Progenitor cell of endocrine pancreas (in vitro differentiated cells): ENCODE results near the gene ETFB. TPM values are rescaled to one million over a fixed set of nuclear protein-coding genes. Genes with fewer than 3 reads are reported as not detected.

ENCODE experiments used
- DNase-seq: peaks from one replicate; pipeline ENCODE4 v3.0.0; 2021; ENCODE audit warnings: low spot score; ENCODE audit not compliant: unreplicated experiment
- H3K27ac Mint-ChIP-seq: 2 replicates; pipeline ENCODE4 v1.8.0; 2021; ENCODE audit warnings: mild to moderate bottlenecking, moderate library complexity, mixed read lengths
- H3K27me3 Mint-ChIP-seq: 2 replicates; pipeline ENCODE4 v1.8.0; 2021; ENCODE audit warnings: mixed read lengths
- H3K36me3 Mint-ChIP-seq: 2 replicates; pipeline ENCODE4 v1.8.0; 2022; ENCODE audit warnings: mixed read lengths; ENCODE audit not compliant: insufficient read depth
- H3K4me1 Mint-ChIP-seq: 2 replicates; pipeline ENCODE4 v1.8.0; 2021; ENCODE audit warnings: low read depth, mixed read lengths
- H3K4me3 Mint-ChIP-seq: 2 replicates; pipeline ENCODE4 v1.8.0; 2021; ENCODE audit warnings: low read depth, mild to moderate bottlenecking, moderate library complexity, mixed read lengths
- H3K9me3 Mint-ChIP-seq: 2 replicates; pipeline ENCODE4 v1.8.0; 2021; ENCODE audit warnings: low read depth, mixed read lengths
- total RNA-seq: library from RNA; stranded (reverse); gene quantifications from 2 replicates; pipeline ENCODE4 v1.2.1, GENCODE V29; 2021
- TF ChIP-seq, protein P1 (sequence below): fragments of 200-600 bp; sonication (generic); IDR thresholded peaks from one replicate; pipeline ENCODE4 v1.5.0; 2021; ENCODE audit warnings: antibody characterized with exemption, mild to moderate bottlenecking; ENCODE audit not compliant: unreplicated experiment

The ETFB gene
- total RNA-seq, 1 donor from 2014 or later, result 63.2 TPM

DNA sequence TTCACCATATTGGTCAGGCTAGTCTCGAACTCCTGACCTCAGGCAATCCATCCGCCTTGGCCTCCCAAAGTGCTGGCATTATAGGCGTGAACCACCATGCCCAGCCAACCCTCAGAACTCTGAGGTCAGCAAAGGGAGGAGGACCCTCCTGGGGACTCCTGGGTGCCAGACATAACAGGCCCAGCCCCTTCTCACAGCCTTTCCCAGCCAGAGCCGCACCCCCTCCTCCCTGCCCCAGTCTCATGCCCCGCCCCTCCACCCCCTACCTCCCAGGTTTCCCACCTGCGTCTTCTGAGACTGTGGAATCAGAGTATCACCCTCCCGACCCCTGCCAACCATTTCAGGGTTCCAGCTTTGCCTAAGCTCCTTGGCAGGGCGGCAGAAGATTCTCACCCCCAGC lies 49.5 kb downstream of the ETFB start:
- no peak for DNase-seq
- peaks cover 10% of the 10 kb centered on the region for H3K4me1 Mint-ChIP-seq
- H3K27me3 Mint-ChIP-seq, result peaks cover 3% of the 10 kb centered on the region
- TF ChIP-seq, protein P1, sequence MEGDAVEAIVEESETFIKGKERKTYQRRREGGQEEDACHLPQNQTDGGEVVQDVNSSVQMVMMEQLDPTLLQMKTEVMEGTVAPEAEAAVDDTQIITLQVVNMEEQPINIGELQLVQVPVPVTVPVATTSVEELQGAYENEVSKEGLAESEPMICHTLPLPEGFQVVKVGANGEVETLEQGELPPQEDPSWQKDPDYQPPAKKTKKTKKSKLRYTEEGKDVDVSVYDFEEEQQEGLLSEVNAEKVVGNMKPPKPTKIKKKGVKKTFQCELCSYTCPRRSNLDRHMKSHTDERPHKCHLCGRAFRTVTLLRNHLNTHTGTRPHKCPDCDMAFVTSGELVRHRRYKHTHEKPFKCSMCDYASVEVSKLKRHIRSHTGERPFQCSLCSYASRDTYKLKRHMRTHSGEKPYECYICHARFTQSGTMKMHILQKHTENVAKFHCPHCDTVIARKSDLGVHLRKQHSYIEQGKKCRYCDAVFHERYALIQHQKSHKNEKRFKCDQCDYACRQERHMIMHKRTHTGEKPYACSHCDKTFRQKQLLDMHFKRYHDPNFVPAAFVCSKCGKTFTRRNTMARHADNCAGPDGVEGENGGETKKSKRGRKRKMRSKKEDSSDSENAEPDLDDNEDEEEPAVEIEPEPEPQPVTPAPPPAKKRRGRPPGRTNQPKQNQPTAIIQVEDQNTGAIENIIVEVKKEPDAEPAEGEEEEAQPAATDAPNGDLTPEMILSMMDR, result no peak
- peaks cover 5% of the 10 kb centered on the region for H3K36me3 Mint-ChIP-seq
- H3K4me3 Mint-ChIP-seq, result no peak overlapping the region
- H3K27ac Mint-ChIP-seq, result no peak overlapping the region
- H3K9me3 Mint-ChIP-seq, result no peaks in the 10 kb centered on the region

DNA sequence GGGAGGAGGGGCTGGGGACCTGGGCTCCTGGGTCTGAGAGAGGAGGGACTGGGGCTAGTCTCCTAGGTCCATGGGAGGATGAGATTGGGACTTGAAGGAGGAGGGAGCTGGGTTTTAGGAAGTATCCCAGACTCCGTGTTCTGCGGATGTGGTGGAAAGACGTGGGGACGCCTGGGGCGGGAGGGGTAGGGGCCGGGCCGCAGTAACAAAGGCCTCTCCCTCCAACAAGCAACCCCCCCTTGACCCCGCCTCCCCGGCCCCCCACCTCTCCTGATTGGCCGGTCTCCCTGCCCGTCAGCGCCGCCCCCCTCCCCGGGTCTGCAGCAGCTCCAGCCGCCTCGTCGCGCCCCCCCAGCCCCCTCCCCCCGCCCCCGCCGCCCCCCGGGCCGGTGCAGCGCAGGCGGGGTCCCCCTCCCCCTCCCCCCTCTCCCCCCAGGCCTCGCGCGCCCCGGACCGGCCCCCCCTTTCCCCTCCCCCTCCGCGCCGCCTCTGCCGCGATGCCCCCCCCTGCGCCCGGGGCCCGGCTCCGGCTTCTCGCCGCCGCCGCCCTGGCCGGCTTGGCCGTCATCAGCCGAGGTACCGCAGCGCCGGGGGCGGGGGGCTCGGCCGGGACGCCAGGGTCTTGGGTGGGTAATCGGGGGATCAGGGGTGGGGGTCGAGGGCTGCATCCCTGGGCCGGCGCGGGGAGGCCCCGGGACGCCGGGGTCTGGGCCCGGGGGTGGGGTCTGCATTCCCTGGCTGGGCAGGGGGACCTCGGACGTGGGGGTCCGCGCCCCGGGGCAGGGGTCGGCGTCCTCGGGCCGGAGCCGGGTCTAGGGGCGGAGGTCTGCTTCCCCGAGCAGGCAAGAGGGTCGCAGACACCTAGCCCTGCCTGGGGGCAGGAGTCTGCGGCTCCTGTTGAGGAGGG lies 54.6 kb downstream of the ETFB start, which contains the start of gene IGLON5:
IGLON5 (plus strand) TSS at position 294 of the 907 bp plus-strand sequence; CDS start at position 498, 204 bp downstream.
- Mint-ChIP-seq H3K27me3 (peaks cover 3% of the 10 kb centered on the region), H3K4me3 (peak within 1 kb of the TSS; percentile 83), H3K27ac (peak within 1 kb of the TSS; percentile 89), H3K9me3 (peaks cover 8% of the 10 kb centered on the region), H3K4me1 (peaks cover 12% of the 10 kb centered on the region), H3K36me3 (peaks cover 5% of the 10 kb centered on the region)
- TF ChIP-seq, protein P1, result no peak
- peak; percentile 38 for DNase-seq

DNA sequence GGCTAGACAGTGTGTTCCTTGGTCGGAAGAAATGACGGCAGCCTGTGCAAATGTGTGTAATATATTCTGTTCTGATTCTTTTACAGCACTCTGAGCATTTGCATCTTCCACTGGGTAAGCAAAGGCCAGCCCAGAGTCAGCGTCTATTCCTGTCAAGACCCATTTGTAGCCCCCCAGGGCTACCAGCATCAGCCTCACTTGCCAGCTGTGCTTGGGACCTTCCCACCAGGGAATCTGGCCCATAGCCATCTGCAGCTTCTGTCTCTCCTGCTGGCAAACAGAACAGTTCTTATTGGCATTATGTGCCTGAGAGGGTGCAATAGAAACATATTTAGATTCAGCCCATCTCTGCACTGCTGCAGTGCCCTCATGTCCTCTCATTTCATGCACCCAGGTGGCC lies 60.7 kb downstream of the ETFB start:
- H3K4me1 Mint-ChIP-seq, result peaks cover 6% of the 10 kb centered on the region

DNA sequence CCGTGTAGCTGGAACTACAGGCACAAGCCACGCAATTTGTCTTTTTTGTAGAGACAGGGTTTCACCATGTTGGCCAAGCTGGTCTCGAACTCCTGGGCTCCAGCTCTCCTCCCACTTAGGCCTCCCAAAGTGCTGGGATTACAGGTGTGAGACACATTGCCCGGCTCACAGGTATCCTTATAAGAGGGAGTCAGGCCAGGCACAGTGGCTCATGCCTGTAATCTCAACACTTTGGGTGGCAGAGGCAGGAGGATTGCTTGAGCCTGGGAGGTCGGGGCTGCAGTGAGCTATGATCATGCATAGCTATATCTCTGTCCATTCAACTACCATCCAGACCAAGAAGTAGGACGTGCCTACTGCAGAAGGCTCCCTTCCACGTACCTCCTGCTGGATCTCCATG lies 64.9 kb downstream of the ETFB start:
- peaks cover 3% of the 10 kb centered on the region for H3K9me3 Mint-ChIP-seq
- H3K27ac Mint-ChIP-seq, result no peak overlapping the region
- no peaks in the 10 kb centered on the region for H3K36me3 Mint-ChIP-seq
- no peaks in the 10 kb centered on the region for H3K4me1 Mint-ChIP-seq
- H3K27me3 Mint-ChIP-seq, result peaks cover 3% of the 10 kb centered on the region
- DNase-seq, result no peak
- no peak overlapping the region for H3K4me3 Mint-ChIP-seq
- TF ChIP-seq, protein P1, result no peak

More for the DNA sequence above, 60.7 kb downstream of the ETFB start:
- H3K36me3 Mint-ChIP-seq, result no peaks in the 10 kb centered on the region
- peaks cover 14% of the 10 kb centered on the region for H3K9me3 Mint-ChIP-seq
- H3K4me3 Mint-ChIP-seq, result no peak overlapping the region
- DNase-seq, result no peak
- peaks cover 3% of the 10 kb centered on the region for H3K27me3 Mint-ChIP-seq
- TF ChIP-seq, protein P1, result no peak
- H3K27ac Mint-ChIP-seq, result no peak overlapping the region

DNA sequence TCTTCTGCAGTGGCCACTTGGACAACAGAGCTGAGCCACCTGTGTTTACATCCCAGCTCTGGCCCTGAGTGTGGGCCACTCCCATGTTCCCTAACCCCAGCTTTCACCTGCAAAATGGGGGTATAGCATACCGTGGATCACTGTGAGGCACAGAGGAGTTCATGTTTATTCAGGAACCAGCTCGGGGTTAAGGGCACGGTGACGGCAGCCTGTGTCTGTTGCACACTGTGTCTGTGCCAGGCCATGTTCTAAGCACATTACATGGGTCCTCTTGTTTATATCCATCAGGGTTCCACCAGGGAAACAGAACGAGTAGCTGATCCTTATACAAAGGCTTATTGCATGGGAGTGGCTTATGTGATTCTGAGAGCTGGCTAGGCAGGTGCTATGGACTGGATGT lies 68.8 kb downstream of the ETFB start:
- H3K27me3 Mint-ChIP-seq, result peaks cover 24% of the 10 kb centered on the region
- no peak for DNase-seq
- no peak overlapping the region for H3K4me3 Mint-ChIP-seq
- TF ChIP-seq, protein P1, result no peak
- no peaks in the 10 kb centered on the region for H3K36me3 Mint-ChIP-seq
- no peak overlapping the region for H3K27ac Mint-ChIP-seq
- H3K9me3 Mint-ChIP-seq, result no peaks in the 10 kb centered on the region
- H3K4me1 Mint-ChIP-seq, result no peaks in the 10 kb centered on the region
